Uterus (tissue), 4 donors: Measurements from ENCODE around the gene NFE2L3. TPM values are rescaled to one million over a fixed set of nuclear protein-coding genes. Genes with fewer than 3 reads are reported as not detected.
"Not testable (repeated sequence)": the region's sequence is repeated elsewhere in the genome, so short reads cannot be mapped to it uniquely, and the experiment has no call there.

ENCODE experiments used
- DNase-seq, 2 donors: peaks; one replicate each; pipeline ENCODE4 v3.0.0-alpha.2; 2019 to 2020
- H3K27ac ChIP-seq, 2 donors: fragments of 200-600 bp; sonication (generic); 1 replicate in 1 of 2; 2 replicates in 1 of 2; pipeline ENCODE4 v1.5.1; 2016 to 2018
- H3K27me3 ChIP-seq, 2 donors: fragments of 200-600 bp; sonication (generic); one replicate each; pipeline ENCODE4 v1.5.1; 2018 to 2019; ENCODE audit warnings: control low read depth in 1 of 2
- H3K36me3 ChIP-seq, 2 donors: fragments of 200-600 bp; sonication (generic); one replicate each; pipeline ENCODE4 v1.5.1; 2019; ENCODE audit warnings: control low read depth in 1 of 2
- H3K4me1 ChIP-seq, 2 donors: fragments of 200-600 bp; sonication (generic); one replicate each; pipeline ENCODE4 v1.5.1; 2018 to 2019; ENCODE audit warnings: control low read depth in 1 of 2
- H3K4me3 ChIP-seq, 2 donors: fragments of 200-600 bp; sonication (generic); 1 replicate in 1 of 2; 2 replicates in 1 of 2; pipeline ENCODE4 v1.5.1; 2018 to 2019; ENCODE audit warnings: mild to moderate bottlenecking in 1 of 2
- H3K9me3 ChIP-seq, 2 donors: fragments of 200-600 bp; sonication (generic); one replicate each; pipeline ENCODE4 v1.5.1; 2019; ENCODE audit warnings: control low read depth in 1 of 2
- CTCF ChIP-seq, 4 experiments: fragments of 200-600 bp in 2 of 4; fragments of 450-650 bp in 2 of 4; sonication (generic) in 2 of 4; IDR thresholded peaks; one replicate each; pipeline ENCODE4 v1.5.1; 2016 to 2019; ENCODE audit warnings: antibody characterized with exemption in 4 of 4, mild to moderate bottlenecking in 2 of 4, moderate library complexity in 1 of 4
- POLR2A ChIP-seq, 2 donors: fragments of 450-650 bp; IDR thresholded peaks; one replicate each; pipeline ENCODE4 v1.6.1; 2016; ENCODE audit warnings: antibody characterized with exemption in 2 of 2, mild to moderate bottlenecking in 1 of 2, moderate library complexity in 1 of 2
- intact Hi-C: fragments of 100-400 bp; cut with DNase I; formaldehyde crosslinking; loops from one replicate; pipeline ENCODE4 v1.15.1; 2023; ENCODE audit warnings: low total_unique reads
- total RNA-seq, 4 donors: library from RNA; depleted of rRNA in 3 of 4; stranded (reverse); fragments of >200 nt in 3 of 4; gene quantifications; one replicate each; pipeline versions ENCODE4 v1.1.0 to v1.2.4, GENCODE V29; 2014 to 2023
- donor health status: DM: yes; HTN: yes; CAD: no.

The NFE2L3 gene
- total RNA-seq, 4 donors from 2014 or later = 3.6 to 6.2 (median 4.1) TPM; not detected in 1

- H3K9me3 ChIP-seq = no peaks in the 10 kb centered on the region
- H3K36me3 ChIP-seq = no peaks in the 10 kb centered on the region
- no peaks in the 10 kb centered on the region for H3K4me1 ChIP-seq
- TF ChIP-seq CTCF (IDR thresholded peaks at IDR 0.05) (no peak), POLR2A (IDR thresholded peaks at IDR 0.05) (no peak)
- no peaks in the 10 kb centered on the region for H3K27me3 ChIP-seq
- no peak overlapping the region for H3K4me3 ChIP-seq
- DNase-seq = no peak
- H3K27ac ChIP-seq = no peak overlapping the region
- intact Hi-C loops = no loop called here
Measured at GRCh38 chr7:26141077-26141476, 10.9 kb upstream of the NFE2L3 start.

GRCh38 chr7:26143298-26144048 is 8.5 kb upstream of the NFE2L3 start:
- no peaks in the 10 kb centered on the region for H3K36me3 ChIP-seq
- no peak for TF ChIP-seq CTCF (IDR thresholded peaks at IDR 0.05)
- TF ChIP-seq POLR2A (IDR thresholded peaks at IDR 0.05) = no peak
- intact Hi-C loops = no loop called here

GRCh38 chr7:26144184-26145080 is 7.6 kb upstream of the NFE2L3 start:
- Histone ChIP-seq H3K4me1 (no peaks in the 10 kb centered on the region), H3K36me3 (no peaks in the 10 kb centered on the region), H3K27ac (no peak overlapping the region), H3K9me3 (no peaks in the 10 kb centered on the region), H3K4me3 (no peak overlapping the region), H3K27me3 (no peaks in the 10 kb centered on the region)
- intact Hi-C loops = no loop called here
- no peak for TF ChIP-seq POLR2A (IDR thresholded peaks at IDR 0.05)
- no peak for TF ChIP-seq CTCF (IDR thresholded peaks at IDR 0.05)
- DNase-seq = no peak

More at GRCh38 chr7:26143298-26144048, 8.5 kb upstream of the NFE2L3 start:
- Histone ChIP-seq H3K27me3 (no peaks in the 10 kb centered on the region), H3K9me3 (no peaks in the 10 kb centered on the region), H3K4me1 (no peaks in the 10 kb centered on the region), H3K4me3 (no peak overlapping the region), H3K27ac (no peak overlapping the region)
- DNase-seq = no peak

GRCh38 chr7:26145238-26145637 is 6.8 kb upstream of the NFE2L3 start:
- H3K27ac ChIP-seq = no peak overlapping the region
- H3K27me3 ChIP-seq = no peaks in the 10 kb centered on the region
- no peaks in the 10 kb centered on the region for H3K9me3 ChIP-seq
- no peaks in the 10 kb centered on the region for H3K4me1 ChIP-seq
- no peak overlapping the region for H3K4me3 ChIP-seq
- no peaks in the 10 kb centered on the region for H3K36me3 ChIP-seq
- intact Hi-C loops = no loop called here
- TF ChIP-seq POLR2A (IDR thresholded peaks at IDR 0.05) (no peak), CTCF (IDR thresholded peaks at IDR 0.05) (no peak)
- DNase-seq = no peak

- peaks cover 0 to 1% of the 10 kb centered on the region in 2 donors for H3K4me1 ChIP-seq
- DNase-seq = no peak
- H3K27ac ChIP-seq = no peak overlapping the region
- H3K36me3 ChIP-seq = no peaks in the 10 kb centered on the region
- no peaks in the 10 kb centered on the region for H3K9me3 ChIP-seq
- H3K4me3 ChIP-seq = no peak overlapping the region
- intact Hi-C loops = no loop called here
- TF ChIP-seq POLR2A (IDR thresholded peaks at IDR 0.05) (no peak), CTCF (IDR thresholded peaks at IDR 0.05) (no peak)
- H3K27me3 ChIP-seq = no peaks in the 10 kb centered on the region
Measured at GRCh38 chr7:26147030-26147429, 5.0 kb upstream of the NFE2L3 start.

GRCh38 chr7:26147646-26148306 is 4.2 kb upstream of the NFE2L3 start:
- H3K27me3 ChIP-seq, H3K9me3 ChIP-seq, H3K4me3 ChIP-seq, H3K36me3 ChIP-seq, H3K4me1 ChIP-seq, H3K27ac ChIP-seq, DNase-seq, intact Hi-C loops: not testable (repeated sequence)

GRCh38 chr7:26148307-26148700 is 3.7 kb upstream of the NFE2L3 start:
- H3K4me3 ChIP-seq, H3K27ac ChIP-seq, H3K27me3 ChIP-seq, DNase-seq, intact Hi-C loops, H3K9me3 ChIP-seq, H3K4me1 ChIP-seq, H3K36me3 ChIP-seq: not testable (repeated sequence)
